Keratinocyte (primary cell): ENCODE results near the gene TAL2. TPM values are rescaled to one million over a fixed set of nuclear protein-coding genes. Genes with fewer than 3 reads are reported as not detected.

Experiments used
- DNase-seq: peaks from one replicate; pipeline ENCODE4 v3.0.0-alpha.2; 2011; ENCODE audit warnings: low read depth, missing footprints, low spot score
- FAIRE-seq: peaks from 2 replicates; lab custom pipeline; 2011; peaks lifted over from hg19 to GRCh38; lab: Jason Lieb, UNC
- H2AFZ ChIP-seq: 2 replicates; pipeline ENCODE4 v1.6.0; 2012; ENCODE audit warnings: low read length, control low read depth, inconsistent platforms; ENCODE audit not compliant: control insufficient read depth
- H3K27ac ChIP-seq: 2 replicates; pipeline ENCODE4 v1.5.1; 2011; ENCODE audit warnings: low read length; ENCODE audit not compliant: control insufficient read depth, insufficient read depth
- H3K27me3 ChIP-seq: 3 replicates; pipeline ENCODE4 v1.6.0; 2011; ENCODE audit warnings: low read length; ENCODE audit not compliant: control insufficient read depth, insufficient read depth; ENCODE audit errors: extremely low read depth
- H3K36me3 ChIP-seq, 2 experiments: 2 replicates in 1 of 2; 3 replicates in 1 of 2; pipeline ENCODE4 v1.5.1; 2011; ENCODE audit warnings: low read length in 2 of 2, mild to moderate bottlenecking in 1 of 2; ENCODE audit not compliant: control insufficient read depth in 2 of 2, insufficient read depth in 2 of 2; ENCODE audit errors: extremely low read depth in 1 of 2
- H3K4me1 ChIP-seq: 3 replicates; pipeline ENCODE4 v1.5.1; 2011; ENCODE audit warnings: low read length; ENCODE audit not compliant: control insufficient read depth, insufficient read depth; ENCODE audit errors: extremely low read depth
- H3K4me2 ChIP-seq: 3 replicates; pipeline ENCODE4 v1.6.0; 2011; ENCODE audit warnings: low read depth, low read length; ENCODE audit not compliant: control insufficient read depth, insufficient read depth; ENCODE audit errors: extremely low read depth
- H3K4me3 ChIP-seq, 3 experiments: fragments of 200-600 bp in 1 of 3; sonication (generic) in 1 of 3; 2 replicates in 2 of 3; 3 replicates in 1 of 3; pipeline ENCODE4 v1.5.1; 2011 to 2016; ENCODE audit warnings: low read length in 3 of 3, mild to moderate bottlenecking in 3 of 3, control low read depth in 2 of 3, inconsistent platforms in 1 of 3, low read depth in 1 of 3, mixed read lengths in 1 of 3, mixed run types in 1 of 3, moderate library complexity in 1 of 3; ENCODE audit not compliant: control insufficient read depth in 2 of 3, insufficient read depth in 2 of 3; ENCODE audit errors: extremely low read depth in 1 of 3
- H3K79me2 ChIP-seq: 2 replicates; pipeline ENCODE4 v1.6.0; 2012; ENCODE audit warnings: low read length; ENCODE audit not compliant: control insufficient read depth, insufficient read depth
- H3K9ac ChIP-seq: 3 replicates; pipeline ENCODE4 v1.6.0; 2011; ENCODE audit warnings: low read length; ENCODE audit not compliant: control insufficient read depth, insufficient read depth; ENCODE audit errors: extremely low read depth
- H3K9me1 ChIP-seq: 3 replicates; pipeline ENCODE4 v1.6.0; 2011; ENCODE audit warnings: low read length; ENCODE audit not compliant: control insufficient read depth, insufficient read depth; ENCODE audit errors: extremely low read depth
- H3K9me3 ChIP-seq: 2 replicates; pipeline ENCODE4 v1.5.1; 2012; ENCODE audit warnings: low read depth, low read length; ENCODE audit not compliant: control insufficient read depth
- H4K20me1 ChIP-seq: 3 replicates; pipeline ENCODE4 v1.6.0; 2011; ENCODE audit warnings: low read length; ENCODE audit not compliant: control insufficient read depth, insufficient read depth; ENCODE audit errors: extremely low read depth
- CTCF ChIP-seq, 3 experiments: IDR thresholded peaks in 1 of 3; conservative IDR thresholded peaks in 1 of 3; optimal IDR thresholded peaks in 1 of 3; 2 replicates in 2 of 3; 3 replicates in 1 of 3; pipeline versions ENCODE3 to v1.5.1; 2011; ENCODE audit warnings: low read length in 3 of 3, mild to moderate bottlenecking in 3 of 3, moderate library complexity in 2 of 3, control low read depth in 1 of 3, inconsistent platforms in 1 of 3; ENCODE audit not compliant: insufficient read depth in 2 of 3; ENCODE audit errors: extremely low read depth in 1 of 3
- EZH2 ChIP-seq: IDR thresholded peaks from one replicate; pipeline ENCODE4 v1.6.1; 2012; ENCODE audit warnings: inconsistent platforms, mild to moderate bottlenecking, low read length, moderate library complexity
- dilution Hi-C: fragments of 300-500 bp; cut with MboI; formaldehyde crosslinking; loops from one replicate; pipeline ENCODE4 v1.7.0; 2020; ENCODE audit warnings: low sequenced_read_pairs; ENCODE audit not compliant: extremely low pct_ligation_motif_present
- polyA plus RNA-seq, 5 experiments: library from polyadenylated mRNA; depleted of rRNA in 3 of 5; stranded (reverse) in 3 of 5; stranded (forward) in 1 of 5; unstranded in 1 of 5; fragments of >200 nt; gene quantifications; 1 replicate in 1 of 5; 2 replicates in 3 of 5; 3 replicates in 1 of 5; pipeline versions ENCODE4 v1.2.1 to v1.2.3, GENCODE V29; 2011 to 2012; ENCODE audit warnings: missing spikeins in 2 of 5, low read depth in 1 of 5, low replicate concordance in 1 of 5

TAL2 gene
- polyA plus RNA-seq, 1 donor (not counting 4 experiments of a cell fraction or from before 2014, with no cell fraction given) = not detected

GRCh38 chr9:105656131-105656921, 5.9 kb upstream of the TAL2 start:
- H3K27me3 ChIP-seq = peaks cover 26% of the 10 kb centered on the region
- H3K4me2 ChIP-seq = peak overlapping the region; percentile 53
- H2AFZ ChIP-seq = peak overlapping the region; percentile 58
- H3K4me1 ChIP-seq = no peaks in the 10 kb centered on the region
- H3K4me3 ChIP-seq = peak overlapping the region; percentile 14 to 50 (median 37)
- no peaks in the 10 kb centered on the region for H3K36me3 ChIP-seq
- no peak overlapping the region for H3K27ac ChIP-seq
- H3K9me3 ChIP-seq = no peaks in the 10 kb centered on the region
- TF ChIP-seq CTCF (optimal IDR thresholded peaks at IDR 0.05 in 1 of 3, IDR thresholded peaks at IDR 0.05 in 1 of 3, conservative IDR thresholded peaks at IDR 0.05 in 1 of 3; ENCODE audit: extremely low read depth in 1 of 3, insufficient read depth in 2 of 3, low read length in 3 of 3) = peak in 2 of 3 experiments; percentile 11 to 52
- peak; percentile 96 for TF ChIP-seq EZH2
- FAIRE-seq = no peak
- no peaks in the 10 kb centered on the region for H3K9me1 ChIP-seq
- no peak overlapping the region for H3K9ac ChIP-seq
- DNase-seq = no peak
- dilution Hi-C loops = no loop called here
- H4K20me1 ChIP-seq = no peaks in the 10 kb centered on the region
- H3K79me2 ChIP-seq = no peaks in the 10 kb centered on the region

- Histone ChIP-seq H3K27me3 (peaks cover 26% of the 10 kb centered on the region), H3K9ac (no peak overlapping the region), H3K79me2 (no peaks in the 10 kb centered on the region), H2AFZ (no peak overlapping the region), H3K4me1 (no peaks in the 10 kb centered on the region), H4K20me1 (no peaks in the 10 kb centered on the region), H3K9me1 (no peaks in the 10 kb centered on the region), H3K36me3 (no peaks in the 10 kb centered on the region), H3K4me2 (no peak overlapping the region), H3K9me3 (no peaks in the 10 kb centered on the region), H3K4me3 (no peak overlapping the region), H3K27ac (no peak overlapping the region)
- no peak for FAIRE-seq
- dilution Hi-C loops = no loop called here
- TF ChIP-seq EZH2 (no peak), CTCF (optimal IDR thresholded peaks at IDR 0.05 in 1 of 3, IDR thresholded peaks at IDR 0.05 in 1 of 3, conservative IDR thresholded peaks at IDR 0.05 in 1 of 3; ENCODE audit: extremely low read depth in 1 of 3, insufficient read depth in 2 of 3, low read length in 3 of 3) (no peak)
- no peak for DNase-seq
These were observed 3.9 kb upstream of the TAL2 start for GRCh38 chr9:105658351-105658750.
